Heart left ventricle (tissue), 13 donors: ENCODE data around the gene SLC9A7.

Source experiments
- CTCF ChIP-seq, 12 donors: fragments of 200-600 bp; sonication (generic) in 4 of 12; IDR thresholded peaks; one replicate each; pipeline versions ENCODE4 v1.5.0 to v1.8.0; 2018 to 2022; ENCODE audit warnings: antibody characterized with exemption in 12 of 12, mild to moderate bottlenecking in 5 of 12
- POLR2A ChIP-seq, 2 donors: fragments of 450-650 bp; IDR thresholded peaks; one replicate each; pipeline ENCODE4 v1.6.1; 2017; ENCODE audit warnings: antibody characterized with exemption in 2 of 2, mild to moderate bottlenecking in 2 of 2, moderate library complexity in 2 of 2
- donor health status: ischemic (EF 13 %, LVEDD 7.1; RV severe dilation, severe dysfunction).
- donor health status: DM: no; HTN: yes; CAD: no.
- donor health status: DM: no; HTN: no; CAD: no.
- donor health status: ischemic (EF 25% LVEDD 6.9; RV normal size, moderate dysfunction).
- donor health status: ischemic (EF 25% LVEDD 5.7; RV mildly dilated, moderate dysfunction).
- donor health status: ischemic (EF 35%, LVEDD 5.7; RV mildly dilated, moderate dysfunction).
- donor health status: nonischemic (EF 11% LVEDD 7.7; RV severe dilation, severe dysfunction).
- donor health status: DM: yes; HTN: yes; CAD: no.
- donor health status: PGD.
- donor health status: ischemic (EF 29% LVEDD 5.4; RV normal size, mild dysfunction).
- donor health status: nonischemic (EF 23%, LVEDD 6.1; RV moderate dilation, normal function).

- TF ChIP-seq POLR2A (IDR thresholded peaks at IDR 0.05) (no peak), CTCF (IDR thresholded peaks at IDR 0.05) (no peak)
Measured at GRCh38 chrX:46770817-46771163, 11.9 kb upstream of the SLC9A7 start.
